ENCODE data around the gene FLVCR2. TPM values are rescaled to one million over a fixed set of nuclear protein-coding genes. Genes with fewer than 3 reads are reported as not detected.

The FLVCR2 gene
- total RNA-seq, 2 experiments from 2014 or later, result 1.1 to 6.2 TPM

DNA sequence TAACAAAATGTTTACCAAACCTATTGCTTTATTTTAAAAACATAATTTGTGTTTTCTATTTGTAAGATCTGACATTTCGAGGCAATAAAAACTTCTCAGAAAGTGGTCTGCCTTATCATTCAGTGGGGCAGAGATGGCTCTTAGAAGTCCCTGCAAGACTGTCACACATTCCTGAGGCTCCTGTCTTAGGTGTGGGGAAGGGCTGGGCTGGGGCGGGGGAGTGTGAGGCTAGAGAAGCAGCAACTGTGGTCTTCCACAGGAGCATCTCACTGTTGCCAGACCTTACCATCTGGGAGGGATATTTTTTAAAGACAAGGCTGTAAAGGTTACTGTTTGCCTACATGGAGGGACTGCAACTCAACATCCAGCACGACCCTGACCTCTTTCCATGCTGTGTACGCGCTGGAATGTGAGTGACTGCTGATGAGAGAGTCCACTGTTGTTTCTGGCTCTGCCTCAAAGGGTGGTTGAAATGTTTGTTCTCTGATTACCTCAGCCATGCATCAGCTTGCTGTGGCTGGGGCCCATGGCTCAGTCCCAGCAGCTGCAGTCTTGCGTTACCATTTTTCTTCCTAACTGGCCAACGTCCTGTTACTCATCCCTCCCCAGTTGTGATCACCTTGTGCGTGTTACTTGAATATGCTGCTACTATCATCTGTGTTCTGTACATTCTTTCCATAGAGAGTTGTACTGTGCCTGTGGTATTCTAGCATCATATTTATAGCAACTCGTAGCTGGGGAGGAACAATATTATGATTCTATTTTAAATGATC is 69.8 kb downstream of the FLVCR2 start:
- Mint-ChIP-seq H3K4me1 (no peaks in the 10 kb centered on the region), H3K27ac (no peak overlapping the region), H3K27me3 (no peaks in the 10 kb centered on the region), H3K36me3 (ENCODE audit: low read depth) (peaks cover 30% of the 10 kb centered on the region), H3K9me3 (no peaks in the 10 kb centered on the region), H3K4me3 (no peak overlapping the region)
- no peak for DNase-seq
- CTCF ChIA-PET, result interaction anchor here (1.2 kb wide), 1 partner anchor 61 kb away, joined by 3 read pairs; no protein-coding TSS in a partner anchor
- POLR2A ChIA-PET, result no interaction called here

DNA sequence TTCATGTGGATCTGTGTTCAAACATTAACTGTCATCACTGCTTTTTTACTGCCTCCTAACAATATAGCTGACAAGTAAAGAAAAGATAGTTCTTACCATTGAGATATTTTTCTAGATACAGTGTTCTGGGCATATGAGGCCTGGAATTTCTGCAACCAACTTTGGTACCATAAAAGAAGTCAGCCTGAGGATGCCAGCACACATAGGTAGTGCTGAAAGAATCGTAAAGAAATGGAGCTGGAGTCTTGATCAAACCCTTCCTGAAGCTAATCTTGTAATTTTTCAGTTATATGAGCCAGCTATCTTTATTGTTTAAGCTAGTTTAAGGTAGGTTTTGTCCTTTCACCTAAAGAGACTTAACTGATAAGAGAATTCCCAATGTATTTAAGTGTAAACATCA is 70.9 kb downstream of the FLVCR2 start:
- H3K4me1 Mint-ChIP-seq, result peaks cover 3% of the 10 kb centered on the region
- ChIA-PET POLR2A (no interaction called here), CTCF (interaction anchor here (1.2 to 1.7 kb wide), 2 partner anchors 14 to 71 kb away, joined by 3 to 6 read pairs; no protein-coding TSS in a partner anchor)
- H3K4me3 Mint-ChIP-seq, result no peak overlapping the region
- H3K27ac Mint-ChIP-seq, result no peak overlapping the region
- no peaks in the 10 kb centered on the region for H3K9me3 Mint-ChIP-seq
- DNase-seq, result no peak
- peaks cover 36% of the 10 kb centered on the region for H3K36me3 Mint-ChIP-seq (ENCODE audit: low read depth)
- H3K27me3 Mint-ChIP-seq, result no peaks in the 10 kb centered on the region

- DNase-seq, result no peak
- H3K9me3 Mint-ChIP-seq, result no peaks in the 10 kb centered on the region
- ChIA-PET POLR2A (no interaction called here), CTCF (interaction anchor here (1.2 to 1.7 kb wide), 2 partner anchors 14 to 72 kb away, joined by 3 to 6 read pairs; no protein-coding TSS in a partner anchor)
- H3K4me1 Mint-ChIP-seq, result peaks cover 4% of the 10 kb centered on the region
- no peaks in the 10 kb centered on the region for H3K27me3 Mint-ChIP-seq
- no peak overlapping the region for H3K4me3 Mint-ChIP-seq
- no peak overlapping the region for H3K27ac Mint-ChIP-seq
- peaks cover 38% of the 10 kb centered on the region for H3K36me3 Mint-ChIP-seq (ENCODE audit: low read depth)
These were observed 71.4 kb downstream of the FLVCR2 start for GRCh38 chr14:75649773-75650172.

- ChIA-PET CTCF (interaction anchor here (1.2 to 1.7 kb wide), 3 partner anchors 10 to 73 kb away, joined by 3 to 6 read pairs (median 5); no protein-coding TSS in a partner anchor), POLR2A (no interaction called here)
- peaks cover 4% of the 10 kb centered on the region for H3K4me1 Mint-ChIP-seq
- H3K27me3 Mint-ChIP-seq, result no peaks in the 10 kb centered on the region
- no peak overlapping the region for H3K27ac Mint-ChIP-seq
- no peaks in the 10 kb centered on the region for H3K9me3 Mint-ChIP-seq
- no peak overlapping the region for H3K4me3 Mint-ChIP-seq
- no peak for DNase-seq
- H3K36me3 Mint-ChIP-seq (ENCODE audit: low read depth), result peaks cover 39% of the 10 kb centered on the region
These were observed 72.0 kb downstream of the FLVCR2 start for GRCh38 chr14:75650253-75651058.

- H3K27ac Mint-ChIP-seq, result no peak overlapping the region
- no peak for DNase-seq
- ChIA-PET POLR2A (no interaction called here), CTCF (interaction anchor here (0.5 to 4.6 kb wide), 17 partner anchors 8 to 1396 kb away, joined by 3 to 42 read pairs (median 3); no protein-coding TSS in a partner anchor)
- peaks cover 14% of the 10 kb centered on the region for H3K4me1 Mint-ChIP-seq
- no peaks in the 10 kb centered on the region for H3K9me3 Mint-ChIP-seq
- peaks cover 40% of the 10 kb centered on the region for H3K36me3 Mint-ChIP-seq (ENCODE audit: low read depth)
- no peaks in the 10 kb centered on the region for H3K27me3 Mint-ChIP-seq
- H3K4me3 Mint-ChIP-seq, result no peak overlapping the region
These were observed 75.1 kb downstream of the FLVCR2 start for GRCh38 chr14:75653563-75653962.

GRCh38 chr14:75654127-75654732 is 75.8 kb downstream of the FLVCR2 start:
- H3K4me3 Mint-ChIP-seq, result no peak overlapping the region
- H3K27me3 Mint-ChIP-seq, result no peaks in the 10 kb centered on the region
- CTCF ChIA-PET, result interaction anchor here (0.5 to 4.6 kb wide), 22 partner anchors 9 to 712 kb away, joined by 3 to 42 read pairs (median 4); no protein-coding TSS in a partner anchor
- H3K4me1 Mint-ChIP-seq, result peaks cover 18% of the 10 kb centered on the region
- no peak overlapping the region for H3K27ac Mint-ChIP-seq
- no peaks in the 10 kb centered on the region for H3K9me3 Mint-ChIP-seq
- H3K36me3 Mint-ChIP-seq (ENCODE audit: low read depth), result peaks cover 39% of the 10 kb centered on the region
- POLR2A ChIA-PET, result no interaction called here
- DNase-seq, result peak; percentile 85

DNA sequence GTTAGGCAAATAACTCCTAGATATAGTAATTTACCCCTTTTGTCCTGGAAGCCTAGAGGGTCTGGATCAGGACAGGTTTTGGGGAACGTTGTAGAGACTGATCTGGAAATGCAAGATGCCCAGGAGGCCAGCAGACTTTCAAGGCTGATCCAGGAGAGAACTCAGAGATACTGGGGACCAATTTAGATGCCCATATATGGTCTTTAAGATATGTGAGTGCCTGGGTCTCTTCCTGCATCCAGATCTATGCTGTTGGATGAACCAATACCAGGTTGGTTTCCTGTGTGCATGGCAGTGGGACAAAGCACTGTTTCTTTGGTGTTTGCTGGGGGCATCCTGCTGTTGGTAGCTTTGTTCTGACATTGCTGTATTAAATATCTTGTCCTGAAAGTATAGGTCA is 76.8 kb downstream of the FLVCR2 start:
- no peaks in the 10 kb centered on the region for H3K27me3 Mint-ChIP-seq
- ChIA-PET POLR2A (no interaction called here), CTCF (interaction anchor here (0.5 to 4.6 kb wide), 11 partner anchors 19 to 347 kb away, joined by 3 to 42 read pairs (median 4); no protein-coding TSS in a partner anchor)
- peaks cover 30% of the 10 kb centered on the region for H3K36me3 Mint-ChIP-seq (ENCODE audit: low read depth)
- DNase-seq, result no peak
- peaks cover 25% of the 10 kb centered on the region for H3K4me1 Mint-ChIP-seq
- H3K4me3 Mint-ChIP-seq, result no peak overlapping the region
- H3K9me3 Mint-ChIP-seq, result no peaks in the 10 kb centered on the region
- H3K27ac Mint-ChIP-seq, result no peak overlapping the region

DNA sequence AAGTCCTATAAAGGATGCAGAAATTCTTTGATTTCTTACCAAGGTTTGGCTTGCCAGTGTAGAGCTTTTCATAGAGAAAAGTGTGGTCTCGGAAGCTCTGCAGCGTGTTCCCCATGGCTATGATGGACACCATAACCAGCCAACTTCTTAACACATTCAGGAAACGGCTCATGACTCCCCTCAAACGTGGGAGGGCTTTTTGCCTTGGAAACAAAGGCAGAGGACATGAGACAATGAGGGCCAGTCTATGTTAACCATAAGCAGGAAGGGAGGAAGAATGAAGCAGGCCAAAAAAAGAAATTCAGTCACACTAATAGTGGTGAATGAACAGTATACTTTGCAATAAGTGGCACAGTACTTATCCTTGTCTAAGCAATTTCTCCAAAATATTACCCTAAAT is 78.9 kb downstream of the FLVCR2 start:
- H3K27me3 Mint-ChIP-seq, result no peaks in the 10 kb centered on the region
- DNase-seq, result no peak
- H3K4me3 Mint-ChIP-seq, result no peak overlapping the region
- H3K27ac Mint-ChIP-seq, result no peak overlapping the region
- POLR2A ChIA-PET, result no interaction called here
- H3K4me1 Mint-ChIP-seq, result peaks cover 37% of the 10 kb centered on the region
- CTCF ChIA-PET, result interaction anchor here (0.7 to 4.6 kb wide), 5 partner anchors 10 to 266 kb away, joined by 3 to 42 read pairs (median 4); no protein-coding TSS in a partner anchor
- peaks cover 21% of the 10 kb centered on the region for H3K36me3 Mint-ChIP-seq (ENCODE audit: low read depth)
- no peaks in the 10 kb centered on the region for H3K9me3 Mint-ChIP-seq

DNA sequence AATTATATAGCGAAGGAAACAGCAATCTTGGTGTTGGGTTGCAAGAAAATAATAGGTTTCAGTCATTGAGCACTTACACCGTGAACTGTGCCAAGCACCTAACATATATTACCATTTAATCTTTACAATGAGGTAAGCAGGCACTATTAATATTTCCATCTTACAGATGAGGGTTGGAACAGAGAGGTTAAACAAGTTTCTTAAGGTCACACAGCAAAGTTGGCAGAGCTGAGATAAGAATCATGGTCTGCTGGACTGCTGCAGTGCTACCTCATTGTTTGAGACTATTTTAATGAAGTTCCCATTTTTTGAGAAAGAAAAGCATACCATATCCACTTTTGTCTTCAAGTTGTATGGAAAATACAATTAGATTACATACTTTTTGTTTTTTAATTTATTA is 80.5 kb downstream of the FLVCR2 start:
- H3K27ac Mint-ChIP-seq, result no peak overlapping the region
- no peak for DNase-seq
- POLR2A ChIA-PET, result no interaction called here
- H3K36me3 Mint-ChIP-seq (ENCODE audit: low read depth), result peaks cover 17% of the 10 kb centered on the region
- no peaks in the 10 kb centered on the region for H3K27me3 Mint-ChIP-seq
- H3K9me3 Mint-ChIP-seq, result no peaks in the 10 kb centered on the region
- peaks cover 42% of the 10 kb centered on the region for H3K4me1 Mint-ChIP-seq
- CTCF ChIA-PET, result interaction anchor here (2.1 kb wide), 1 partner anchor 98 kb away, joined by 5 read pairs; no protein-coding TSS in a partner anchor
- no peak overlapping the region for H3K4me3 Mint-ChIP-seq

DNA sequence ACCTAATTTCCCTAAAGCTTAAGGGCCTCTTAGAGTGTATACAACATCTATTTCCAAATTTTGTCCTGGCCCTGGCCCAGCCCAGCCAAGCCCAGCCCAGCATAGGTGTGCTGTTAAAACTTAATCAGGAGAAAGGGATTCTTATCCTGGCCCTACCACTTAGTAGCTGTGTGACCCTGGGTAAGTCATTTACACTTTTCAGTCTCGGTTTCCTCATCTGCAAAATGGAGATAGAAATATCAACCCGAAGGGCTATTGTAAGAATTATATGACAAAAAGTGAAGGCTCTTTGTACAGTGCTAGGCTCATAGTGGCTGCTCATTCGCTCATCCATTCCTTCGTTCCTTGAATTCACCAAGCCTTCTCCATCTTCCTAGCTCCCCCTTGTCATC is 81.8 kb downstream of the FLVCR2 start:
- CTCF ChIA-PET, result interaction anchor here (0.8 to 2.1 kb wide), 5 partner anchors 11 to 322 kb away, joined by 3 to 7 read pairs (median 4); partner anchors contain the start of gene TGFB3
- Mint-ChIP-seq H3K4me3 (peak overlapping the region; percentile 100), H3K27me3 (no peaks in the 10 kb centered on the region), H3K4me1 (peaks cover 40% of the 10 kb centered on the region), H3K36me3 (ENCODE audit: low read depth) (peaks cover 16% of the 10 kb centered on the region), H3K9me3 (no peaks in the 10 kb centered on the region), H3K27ac (peak overlapping the region; percentile 93)
- DNase-seq, result no peak
- POLR2A ChIA-PET, result interaction anchor here (0.7 kb wide), 1 partner anchor 173 kb away, joined by 3 read pairs; no protein-coding TSS in a partner anchor

GRCh38 chr14:75660630-75661498 is 82.4 kb downstream of the FLVCR2 start, which contains the start of the genes ERG28 and TTLL5:
ERG28 (minus strand) TSS chr14:75660876; CDS start chr14:75657502, 3,374 bp downstream.
TTLL5 (plus strand) TSS chr14:75661246; CDS start chr14:75663150, 1,904 bp downstream.
- ChIA-PET POLR2A (interaction anchor here (0.7 kb wide), 1 partner anchor 172 kb away, joined by 3 read pairs; no protein-coding TSS in a partner anchor), CTCF (interaction anchor here (0.6 to 2.1 kb wide), 7 partner anchors 10 to 352 kb away, joined by 3 to 7 read pairs (median 3); partner anchors contain the start of gene TGFB3)
- H3K27me3 Mint-ChIP-seq, result no peaks in the 10 kb centered on the region
- H3K9me3 Mint-ChIP-seq, result no peaks in the 10 kb centered on the region
- H3K27ac Mint-ChIP-seq, result peak within 1 kb of the TSS; percentile 93
- peak; percentile 98 for DNase-seq
- H3K4me1 Mint-ChIP-seq, result peaks cover 40% of the 10 kb centered on the region
- H3K36me3 Mint-ChIP-seq (ENCODE audit: low read depth), result peaks cover 16% of the 10 kb centered on the region
- peak within 1 kb of the TSS; percentile 100 for H3K4me3 Mint-ChIP-seq
